Measurements from ENCODE around the gene POLG2. TPM values are rescaled to one million over a fixed set of nuclear protein-coding genes. Genes with fewer than 3 reads are reported as not detected.

POLG2 gene
- total RNA-seq: 10 to 100 TPM; 38.8 to 40.9 TPM

GRCh38 chr17:64496786-64497564 is at the start of gene POLG2:
POLG2 (minus strand) TSS chr17:64497054; CDS start chr17:64496968, 86 bp downstream.
- Mint-ChIP-seq H3K4me1 (peaks cover 40% of the 10 kb centered on the region), H3K36me3 (ENCODE audit: low read depth) (peaks cover 88% of the 10 kb centered on the region), H3K4me3 (peak within 1 kb of the TSS; percentile 98), H3K27ac (peak within 1 kb of the TSS; percentile 100), H3K9me3 (no peaks in the 10 kb centered on the region), H3K27me3 (no peaks in the 10 kb centered on the region)
- peak; percentile 89 for ATAC-seq (replicated peaks)

DNA sequence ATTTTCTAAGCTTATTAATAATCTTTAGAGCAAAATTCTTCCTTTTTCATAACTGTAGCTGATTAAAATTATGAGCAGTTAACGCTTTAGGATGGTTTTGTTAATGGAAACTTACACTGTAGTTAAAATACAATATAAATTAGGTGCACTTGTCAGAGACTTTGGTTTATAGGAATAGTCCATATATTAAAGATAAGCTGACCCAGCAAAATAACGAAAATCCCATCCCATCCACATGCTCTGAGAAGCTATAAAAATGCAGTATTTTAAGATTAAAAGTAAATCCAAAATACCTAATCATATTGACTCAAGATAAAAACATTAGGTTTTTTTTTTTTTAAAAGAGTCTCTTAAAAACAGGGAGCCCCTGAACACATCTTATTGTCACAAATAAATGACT is 47.9 kb upstream of the POLG2 start:
- ATAC-seq (replicated peaks): no peak
- no peak overlapping the region for H3K4me3 Mint-ChIP-seq
- no peaks in the 10 kb centered on the region for H3K9me3 Mint-ChIP-seq
- H3K27ac Mint-ChIP-seq: no peak overlapping the region
- H3K36me3 Mint-ChIP-seq (ENCODE audit: low read depth): peaks cover 64% of the 10 kb centered on the region
- no peaks in the 10 kb centered on the region for H3K27me3 Mint-ChIP-seq
- H3K4me1 Mint-ChIP-seq: no peaks in the 10 kb centered on the region

DNA sequence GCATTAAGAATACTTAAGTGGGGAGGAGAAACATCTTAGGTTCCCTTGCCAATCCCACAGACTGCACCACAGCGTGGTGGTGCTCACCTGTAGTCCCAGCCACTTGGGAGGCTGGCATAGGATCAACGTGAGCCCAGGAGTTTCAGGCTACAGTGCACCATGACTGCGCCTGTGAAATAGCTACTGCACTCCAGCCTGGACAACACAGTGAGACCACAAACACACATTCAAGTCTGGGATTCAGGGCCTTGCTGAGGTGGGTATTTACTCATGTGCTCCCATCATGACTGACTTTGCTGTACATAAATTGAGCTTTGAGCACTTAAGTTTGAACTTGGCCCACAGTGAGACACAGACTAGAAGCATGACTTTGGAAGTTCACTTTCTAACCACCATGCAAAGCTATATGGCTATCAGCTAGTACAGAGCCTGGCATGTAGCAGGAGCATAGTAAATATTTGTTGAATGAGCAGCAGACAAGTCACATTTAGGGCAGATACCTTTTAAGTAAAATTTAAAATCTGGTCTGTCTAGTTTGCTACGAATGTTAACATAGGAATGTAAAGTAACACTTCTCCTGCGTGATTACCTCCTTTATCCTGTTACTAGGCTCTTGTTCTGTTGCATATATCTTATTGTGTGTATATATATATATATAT is 43.4 kb upstream of the POLG2 start:
- Mint-ChIP-seq H3K9me3 (no peaks in the 10 kb centered on the region), H3K4me1 (peaks cover 4% of the 10 kb centered on the region), H3K27ac (no peak overlapping the region), H3K4me3 (no peak overlapping the region), H3K36me3 (ENCODE audit: low read depth) (peaks cover 74% of the 10 kb centered on the region), H3K27me3 (no peaks in the 10 kb centered on the region)
- ATAC-seq (replicated peaks): no peak

- H3K27ac Mint-ChIP-seq: peak overlapping the region; percentile 70
- H3K4me3 Mint-ChIP-seq: no peak overlapping the region
- H3K9me3 Mint-ChIP-seq: no peaks in the 10 kb centered on the region
- no peak for ATAC-seq (replicated peaks)
- H3K36me3 Mint-ChIP-seq (ENCODE audit: low read depth): peaks cover 74% of the 10 kb centered on the region
- no peaks in the 10 kb centered on the region for H3K27me3 Mint-ChIP-seq
- peaks cover 4% of the 10 kb centered on the region for H3K4me1 Mint-ChIP-seq
Observed at GRCh38 chr17:64538508-64539130, 41.8 kb upstream of the POLG2 start.

DNA sequence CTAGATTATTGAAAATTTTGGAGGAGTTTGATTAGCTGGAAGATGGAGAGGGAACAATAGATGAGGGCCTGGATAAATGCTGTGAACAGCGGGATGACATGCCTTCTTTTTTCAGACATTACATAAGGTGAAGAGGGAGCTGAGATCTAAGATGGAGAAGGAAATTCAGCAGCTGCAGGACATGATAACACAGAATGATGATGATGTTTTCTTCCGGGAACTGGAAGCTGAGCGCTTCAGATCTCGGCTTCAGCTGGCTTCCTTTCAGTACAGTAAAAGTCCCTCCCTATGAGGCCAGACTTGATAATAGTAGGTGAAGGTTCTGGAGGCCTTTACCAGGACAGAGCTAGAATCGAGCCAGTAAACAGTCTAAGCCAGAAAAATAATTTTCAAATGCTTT is 40.6 kb upstream of the POLG2 start:
- Mint-ChIP-seq H3K36me3 (ENCODE audit: low read depth) (peaks cover 81% of the 10 kb centered on the region), H3K9me3 (no peaks in the 10 kb centered on the region), H3K27me3 (no peaks in the 10 kb centered on the region), H3K4me1 (peaks cover 4% of the 10 kb centered on the region), H3K4me3 (no peak overlapping the region), H3K27ac (peak overlapping the region; percentile 8)
- no peak for ATAC-seq (replicated peaks)

DNA sequence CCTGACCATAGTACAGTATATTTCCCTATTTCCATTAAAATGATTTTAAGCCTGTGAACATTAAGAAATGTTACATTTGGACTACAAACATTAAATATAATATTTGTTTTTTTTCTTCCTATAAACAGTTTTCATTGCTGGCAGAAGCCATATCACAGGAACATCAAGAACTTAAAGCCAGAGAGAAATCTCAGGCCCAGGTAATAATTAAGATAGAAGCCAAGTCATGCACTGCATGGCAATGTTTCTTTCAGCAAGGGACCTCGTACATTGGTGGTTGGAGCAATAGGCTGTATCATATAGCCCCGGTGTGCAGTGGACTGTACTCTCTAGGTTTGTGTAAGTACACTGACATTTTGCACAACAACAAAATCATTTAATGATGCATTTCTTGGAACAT is 40.1 kb upstream of the POLG2 start:
- Mint-ChIP-seq H3K4me1 (peaks cover 4% of the 10 kb centered on the region), H3K36me3 (ENCODE audit: low read depth) (peaks cover 81% of the 10 kb centered on the region), H3K27ac (peak overlapping the region; percentile 8), H3K4me3 (no peak overlapping the region), H3K9me3 (no peaks in the 10 kb centered on the region), H3K27me3 (no peaks in the 10 kb centered on the region)
- no peak for ATAC-seq (replicated peaks)

- no peak for ATAC-seq (replicated peaks)
- no peaks in the 10 kb centered on the region for H3K27me3 Mint-ChIP-seq
- H3K27ac Mint-ChIP-seq: no peak overlapping the region
- H3K4me1 Mint-ChIP-seq: peaks cover 4% of the 10 kb centered on the region
- H3K9me3 Mint-ChIP-seq: no peaks in the 10 kb centered on the region
- no peak overlapping the region for H3K4me3 Mint-ChIP-seq
- peaks cover 90% of the 10 kb centered on the region for H3K36me3 Mint-ChIP-seq (ENCODE audit: low read depth)
Observed at GRCh38 chr17:64535357-64535756, 38.5 kb upstream of the POLG2 start.

DNA sequence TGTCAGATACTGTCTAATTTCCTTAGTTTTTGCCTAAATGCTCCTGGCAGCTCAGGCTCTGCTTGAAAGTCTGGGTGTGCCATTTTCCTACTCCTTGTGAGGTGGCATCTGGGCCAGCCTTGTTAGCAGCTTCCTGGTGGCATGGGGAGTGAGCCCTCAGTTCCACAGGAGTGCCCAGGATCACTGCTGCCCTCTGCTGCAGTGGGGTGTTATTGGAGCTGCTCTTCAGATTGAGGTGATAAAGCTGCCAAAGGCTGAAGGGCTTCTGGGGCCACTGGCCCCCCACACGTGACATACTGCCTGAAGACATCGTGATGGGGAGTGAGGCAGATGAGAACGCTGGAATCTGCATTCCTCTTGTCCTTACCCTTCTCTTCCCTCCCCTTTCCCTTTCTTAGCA is 37.3 kb upstream of the POLG2 start:
- H3K4me3 Mint-ChIP-seq: no peak overlapping the region
- peaks cover 100% of the 10 kb centered on the region for H3K36me3 Mint-ChIP-seq (ENCODE audit: low read depth)
- no peaks in the 10 kb centered on the region for H3K9me3 Mint-ChIP-seq
- H3K27me3 Mint-ChIP-seq: no peaks in the 10 kb centered on the region
- no peak for ATAC-seq (replicated peaks)
- H3K4me1 Mint-ChIP-seq: peaks cover 4% of the 10 kb centered on the region
- H3K27ac Mint-ChIP-seq: peak overlapping the region; percentile 63

DNA sequence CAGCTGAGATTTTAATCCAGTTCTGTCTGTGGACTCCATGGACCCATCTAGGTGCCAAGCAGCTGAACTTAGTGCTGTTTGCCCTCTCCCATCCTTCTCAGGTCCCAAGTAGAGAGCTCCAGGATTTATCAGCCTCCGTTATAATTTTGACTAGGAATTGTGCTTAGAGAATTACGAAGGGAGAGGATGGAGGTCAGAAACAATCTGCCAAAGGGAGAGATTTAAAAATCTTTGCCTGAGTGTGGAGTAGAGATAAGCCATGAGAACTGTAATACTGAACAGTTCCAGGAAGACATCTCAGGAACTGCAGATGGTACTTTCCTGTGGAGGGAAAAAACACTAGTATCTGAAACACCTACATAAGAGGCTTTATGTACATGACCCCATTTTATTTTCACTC is 36.9 kb upstream of the POLG2 start:
- H3K27ac Mint-ChIP-seq: peak overlapping the region; percentile 63
- H3K4me3 Mint-ChIP-seq: no peak overlapping the region
- H3K4me1 Mint-ChIP-seq: peaks cover 1% of the 10 kb centered on the region
- H3K36me3 Mint-ChIP-seq (ENCODE audit: low read depth): peaks cover 100% of the 10 kb centered on the region
- no peaks in the 10 kb centered on the region for H3K9me3 Mint-ChIP-seq
- ATAC-seq (replicated peaks): no peak
- H3K27me3 Mint-ChIP-seq: no peaks in the 10 kb centered on the region

DNA sequence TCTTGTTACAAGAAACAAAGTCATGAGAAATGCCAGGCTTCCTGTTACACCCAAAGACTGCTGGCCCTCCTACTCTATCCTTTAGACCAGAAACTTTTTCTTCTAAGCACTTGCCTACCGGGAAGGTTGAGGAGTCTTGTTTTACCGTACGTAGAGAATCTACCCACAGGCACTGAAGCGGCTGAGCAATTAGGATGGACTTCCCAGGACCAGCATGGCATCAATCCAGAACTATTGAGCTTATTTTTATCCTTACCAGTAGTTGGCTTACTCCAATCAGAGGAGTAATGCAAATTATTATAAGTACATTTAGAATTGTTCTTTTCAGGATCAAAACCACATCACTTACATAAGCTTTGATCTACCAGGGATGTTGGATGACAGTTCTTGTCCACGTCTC is 35.6 kb upstream of the POLG2 start:
- Mint-ChIP-seq H3K4me1 (no peaks in the 10 kb centered on the region), H3K36me3 (ENCODE audit: low read depth) (peaks cover 100% of the 10 kb centered on the region), H3K27ac (peak overlapping the region; percentile 63), H3K4me3 (no peak overlapping the region), H3K27me3 (no peaks in the 10 kb centered on the region), H3K9me3 (no peaks in the 10 kb centered on the region)
- ATAC-seq (replicated peaks): no peak

GRCh38 chr17:64531955-64532371 is 35.1 kb upstream of the POLG2 start:
- no peaks in the 10 kb centered on the region for H3K4me1 Mint-ChIP-seq
- no peak for ATAC-seq (replicated peaks)
- no peaks in the 10 kb centered on the region for H3K27me3 Mint-ChIP-seq
- no peak overlapping the region for H3K27ac Mint-ChIP-seq
- no peak overlapping the region for H3K4me3 Mint-ChIP-seq
- H3K36me3 Mint-ChIP-seq (ENCODE audit: low read depth): peaks cover 100% of the 10 kb centered on the region
- H3K9me3 Mint-ChIP-seq: no peaks in the 10 kb centered on the region

DNA sequence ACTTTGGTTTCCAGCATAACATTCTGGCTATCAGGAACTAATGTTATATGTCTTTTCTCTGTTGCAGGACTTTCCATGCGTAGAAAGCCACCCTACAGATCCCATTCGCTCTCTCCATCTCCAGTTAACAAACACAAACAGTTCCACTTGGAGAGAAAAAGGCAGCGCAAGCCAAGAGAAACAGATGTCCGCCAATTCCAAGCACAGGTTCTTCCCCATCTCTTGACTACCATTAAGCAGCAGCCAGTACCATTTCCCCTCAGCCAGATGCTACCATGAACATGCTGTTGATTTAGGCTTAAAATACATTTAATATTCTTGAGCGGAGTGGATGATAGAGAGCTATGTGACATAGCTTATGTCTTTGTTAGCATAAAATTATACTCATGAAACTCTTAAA is 32.4 kb upstream of the POLG2 start:
- Mint-ChIP-seq H3K27me3 (no peaks in the 10 kb centered on the region), H3K9me3 (no peaks in the 10 kb centered on the region), H3K27ac (no peak overlapping the region), H3K4me1 (no peaks in the 10 kb centered on the region), H3K36me3 (ENCODE audit: low read depth) (peaks cover 97% of the 10 kb centered on the region), H3K4me3 (no peak overlapping the region)
- no peak for ATAC-seq (replicated peaks)

- H3K4me3 Mint-ChIP-seq: no peak overlapping the region
- H3K27ac Mint-ChIP-seq: peak overlapping the region; percentile 56
- H3K4me1 Mint-ChIP-seq: no peaks in the 10 kb centered on the region
- peaks cover 97% of the 10 kb centered on the region for H3K36me3 Mint-ChIP-seq (ENCODE audit: low read depth)
- ATAC-seq (replicated peaks): no peak
- H3K27me3 Mint-ChIP-seq: no peaks in the 10 kb centered on the region
- H3K9me3 Mint-ChIP-seq: no peaks in the 10 kb centered on the region
Observed at GRCh38 chr17:64527914-64528313, 31.1 kb upstream of the POLG2 start.

DNA sequence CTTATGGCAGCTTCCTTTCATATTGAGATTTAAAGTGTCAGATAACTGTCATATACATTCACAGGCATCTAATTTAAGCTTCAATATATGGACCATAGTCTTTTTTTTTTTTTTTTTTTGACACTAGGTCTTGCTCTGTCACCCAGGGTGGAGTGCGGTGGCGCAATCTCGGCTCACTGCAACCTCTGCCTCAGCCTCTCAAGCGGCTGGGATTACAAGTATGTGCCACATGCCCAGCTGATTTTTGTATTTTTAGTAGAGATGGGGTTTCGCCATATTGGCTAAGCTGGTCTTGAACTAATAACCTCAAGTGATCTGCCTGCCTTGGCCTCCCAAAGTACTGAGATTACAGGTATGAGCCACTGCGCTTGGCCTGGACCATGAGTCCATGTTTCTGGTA is 23.5 kb upstream of the POLG2 start:
- no peak for ATAC-seq (replicated peaks)
- Mint-ChIP-seq H3K9me3 (no peaks in the 10 kb centered on the region), H3K27ac (no peak overlapping the region), H3K36me3 (ENCODE audit: low read depth) (peaks cover 97% of the 10 kb centered on the region), H3K27me3 (no peaks in the 10 kb centered on the region), H3K4me1 (peaks cover 12% of the 10 kb centered on the region), H3K4me3 (no peak overlapping the region)

- Mint-ChIP-seq H3K27ac (no peak overlapping the region), H3K27me3 (no peaks in the 10 kb centered on the region), H3K9me3 (no peaks in the 10 kb centered on the region), H3K36me3 (ENCODE audit: low read depth) (peaks cover 97% of the 10 kb centered on the region), H3K4me3 (no peak overlapping the region), H3K4me1 (peaks cover 15% of the 10 kb centered on the region)
- no peak for ATAC-seq (replicated peaks)
Observed at GRCh38 chr17:64519601-64520000, 22.7 kb upstream of the POLG2 start.
